Activated CD4-positive, alpha-beta T cell treated with anti-CD3 and anti-CD28 coated beads for 1 hour (primary cell): ENCODE measurements around the gene BRMS1.
A peak's percentile ranks its signal among the peaks of the same experiment; 100 is the strongest.

Experiments used
- DNase-seq: peaks from one replicate; pipeline ENCODE4 v3.0.0-alpha.2; 2020

BRMS1 gene

GRCh38 chr11:66302656-66303055, 42.2 kb downstream of the BRMS1 start:
- no peak for DNase-seq

- no peak for DNase-seq
Measured at GRCh38 chr11:66299186-66299585, 45.7 kb downstream of the BRMS1 start.

- no peak for DNase-seq
Measured at GRCh38 chr11:66297610-66298009, 47.3 kb downstream of the BRMS1 start.

GRCh38 chr11:66294626-66295620, 50.0 kb downstream of the BRMS1 start:
- no peak for DNase-seq

- DNase-seq: no peak
Measured at GRCh38 chr11:66293777-66294625, 50.9 kb downstream of the BRMS1 start.

GRCh38 chr11:66293352-66293751, 51.6 kb downstream of the BRMS1 start:
- DNase-seq: no peak

GRCh38 chr11:66292543-66293332, 52.2 kb downstream of the BRMS1 start:
- no peak for DNase-seq

- DNase-seq: no peak
Measured at GRCh38 chr11:66291706-66292542, 53.0 kb downstream of the BRMS1 start, which contains the start of gene TMEM151A. TMEM151A (plus strand) TSS chr11:66291894; CDS start chr11:66292014, 120 bp downstream.

GRCh38 chr11:66291303-66291705, 53.6 kb downstream of the BRMS1 start:
- no peak for DNase-seq

- DNase-seq: no peak
Measured at GRCh38 chr11:66290330-66290621, 54.6 kb downstream of the BRMS1 start.

- DNase-seq: no peak
Measured at GRCh38 chr11:66289548-66290329, 55.2 kb downstream of the BRMS1 start.

- peak; percentile 97 for DNase-seq
Measured at GRCh38 chr11:66288671-66289547, 56.0 kb downstream of the BRMS1 start, which contains the start of gene YIF1A. YIF1A (minus strand) TSS chr11:66289143; CDS start chr11:66288985, 158 bp downstream.

- DNase-seq: no peak
Measured at GRCh38 chr11:66287889-66288670, 56.8 kb downstream of the BRMS1 start.
